AG10803 (cell line): ENCODE data around the gene ATP2B2.
A peak's percentile ranks its signal among the peaks of the same experiment; 100 is the strongest.

Experiments used
- DNase-seq: peaks from one replicate; pipeline ENCODE4 v3.0.0; 2010; ENCODE audit warnings: low read depth
- H3K4me3 ChIP-seq: 2 replicates; pipeline ENCODE4 v1.5.1; 2011; ENCODE audit warnings: mild to moderate bottlenecking, low read length, control low read depth
- CTCF ChIP-seq: conservative IDR thresholded peaks from 2 replicates; pipeline ENCODE4 v1.5.1; 2011; ENCODE audit warnings: mild to moderate bottlenecking, low read length, control low read depth, inconsistent platforms

The ATP2B2 gene

GRCh38 chr3:10364806-10365205 lies 140.6 kb downstream of the ATP2B2 start:
- no peak overlapping the region for H3K4me3 ChIP-seq
- DNase-seq, result no peak
- TF ChIP-seq CTCF, result no peak

- TF ChIP-seq CTCF, result no peak
- no peak for DNase-seq
- no peak overlapping the region for H3K4me3 ChIP-seq
Observed at GRCh38 chr3:10363935-10364334, 141.5 kb downstream of the ATP2B2 start.

- H3K4me3 ChIP-seq, result no peak overlapping the region
- no peak for TF ChIP-seq CTCF
- DNase-seq, result no peak
Observed at GRCh38 chr3:10361375-10361774, 144.0 kb downstream of the ATP2B2 start.

- no peak for TF ChIP-seq CTCF
- no peak for DNase-seq
- no peak overlapping the region for H3K4me3 ChIP-seq
Observed at GRCh38 chr3:10360478-10360877, 144.9 kb downstream of the ATP2B2 start.

GRCh38 chr3:10359761-10360161 lies 145.6 kb downstream of the ATP2B2 start:
- no peak for TF ChIP-seq CTCF
- DNase-seq, result no peak
- no peak overlapping the region for H3K4me3 ChIP-seq

- H3K4me3 ChIP-seq, result no peak overlapping the region
- DNase-seq, result no peak
- no peak for TF ChIP-seq CTCF
Observed at GRCh38 chr3:10358309-10358980, 146.9 kb downstream of the ATP2B2 start.

- no peak for TF ChIP-seq CTCF
- DNase-seq, result peak; percentile 93
- no peak overlapping the region for H3K4me3 ChIP-seq
Observed at GRCh38 chr3:10357592-10358308, 147.6 kb downstream of the ATP2B2 start.
